ENCODE data around the gene METAP2.

Gene METAP2

GRCh38 chr12:95557625-95558024, 83.7 kb downstream of the METAP2 start:
- no peak for TF ChIP-seq CTCF (IDR thresholded peaks at IDR 0.05)
- H3K4me3 ChIP-seq = no peak overlapping the region
- H3K27ac ChIP-seq = no peak overlapping the region
- no peak for DNase-seq (ENCODE audit: low spot score)

Measured in coronary artery (tissue), 2 donors.